ENCODE measurements around the gene AXL.
"Not testable (repeated sequence)": the region's sequence is repeated elsewhere in the genome, so short reads cannot be mapped to it uniquely, and the experiment has no call there.

Gene AXL

GRCh38 chr19:41206926-41207750 lies 11.9 kb upstream of the AXL start:
- no peak for DNase-seq

- no peak for DNase-seq
Measured at GRCh38 chr19:41214161-41214560, 4.9 kb upstream of the AXL start.

- no peak for DNase-seq
Measured at GRCh38 chr19:41217741-41218140, 1.3 kb upstream of the AXL start.

DNA sequence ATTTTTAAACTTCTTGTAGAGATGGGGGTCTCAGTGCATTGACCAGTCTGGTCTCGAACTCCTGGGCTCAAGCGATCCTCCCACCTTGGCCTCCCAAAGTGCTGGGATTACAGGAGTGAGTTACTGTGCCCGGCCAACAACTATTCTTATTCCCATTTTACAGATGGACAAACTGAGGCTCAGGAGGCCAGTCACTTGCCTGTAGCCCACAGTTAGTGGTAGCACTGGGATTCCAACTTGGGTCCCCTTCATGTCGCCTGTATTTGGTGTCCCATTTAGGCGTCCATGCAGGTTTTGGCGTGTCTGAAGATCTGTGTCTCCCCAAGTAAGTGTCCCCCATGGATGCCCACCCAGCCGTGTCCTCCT lies 791 bp upstream of the AXL start:
- no peak for DNase-seq

DNA sequence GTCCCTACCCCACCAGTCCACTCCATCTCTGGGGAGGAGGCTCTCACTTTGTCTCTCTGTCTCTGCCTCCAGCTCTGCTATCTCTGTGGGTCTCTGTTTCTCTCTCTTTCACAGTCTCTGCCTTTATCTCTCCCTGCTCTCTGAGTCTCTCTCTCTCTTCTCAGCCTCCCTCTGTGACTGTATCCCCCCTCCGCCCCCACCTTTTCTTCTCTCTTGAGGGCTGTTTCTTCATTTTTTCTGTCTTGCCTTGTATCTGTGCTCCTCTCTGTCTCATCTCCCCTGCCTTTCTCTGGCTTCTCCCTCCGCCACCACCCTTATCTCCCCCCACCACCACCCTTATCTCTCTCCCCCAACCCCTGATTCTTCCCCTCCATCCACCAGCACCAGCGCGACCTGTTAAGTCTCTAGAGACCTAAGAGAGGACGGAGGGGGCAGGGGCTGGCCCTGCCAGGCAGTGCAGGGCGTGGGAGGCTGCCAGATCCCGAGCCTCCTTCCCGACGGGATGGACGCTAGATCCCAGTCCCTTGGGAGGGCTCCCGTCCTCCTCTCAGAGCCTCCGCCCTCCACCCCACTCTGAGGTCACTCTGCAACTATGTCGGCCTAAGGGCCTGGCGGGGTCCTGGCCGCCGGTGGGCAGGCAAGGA lies 1.0 kb downstream of the AXL start:
- no peak for DNase-seq

- no peak for DNase-seq
Measured at GRCh38 chr19:41220811-41221210, 1.8 kb downstream of the AXL start.

DNA sequence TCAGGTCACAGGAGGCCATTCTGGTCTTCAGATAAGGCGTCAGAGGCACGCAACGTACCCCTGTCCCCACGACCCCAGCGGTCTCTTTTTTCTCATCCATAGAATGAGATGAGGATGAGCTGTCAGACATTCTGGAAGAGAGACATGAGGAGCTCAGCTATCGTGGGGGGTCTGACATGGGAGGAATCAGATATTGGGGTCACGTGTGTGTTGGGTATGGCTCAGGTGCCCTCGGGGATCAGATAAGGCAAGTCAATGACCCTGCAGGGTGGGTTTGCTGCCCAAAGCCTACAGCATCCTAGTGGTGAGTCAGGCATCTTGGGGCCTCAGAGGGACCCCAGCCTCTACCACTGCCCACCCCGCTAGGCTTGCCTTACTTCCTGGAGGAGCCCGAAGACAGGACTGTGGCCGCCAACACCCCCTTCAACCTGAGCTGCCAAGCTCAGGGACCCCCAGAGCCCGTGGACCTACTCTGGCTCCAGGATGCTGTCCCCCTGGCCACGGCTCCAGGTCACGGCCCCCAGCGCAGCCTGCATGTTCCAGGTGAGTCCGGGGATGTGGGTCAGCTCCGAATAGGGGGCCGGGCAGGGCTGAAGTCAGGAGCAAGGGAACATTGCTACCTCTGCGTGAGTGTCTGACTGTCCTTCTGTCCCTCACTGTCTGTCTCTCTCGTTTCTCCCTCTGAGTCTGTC lies 2.6 kb downstream of the AXL start:
- no peak for DNase-seq

DNA sequence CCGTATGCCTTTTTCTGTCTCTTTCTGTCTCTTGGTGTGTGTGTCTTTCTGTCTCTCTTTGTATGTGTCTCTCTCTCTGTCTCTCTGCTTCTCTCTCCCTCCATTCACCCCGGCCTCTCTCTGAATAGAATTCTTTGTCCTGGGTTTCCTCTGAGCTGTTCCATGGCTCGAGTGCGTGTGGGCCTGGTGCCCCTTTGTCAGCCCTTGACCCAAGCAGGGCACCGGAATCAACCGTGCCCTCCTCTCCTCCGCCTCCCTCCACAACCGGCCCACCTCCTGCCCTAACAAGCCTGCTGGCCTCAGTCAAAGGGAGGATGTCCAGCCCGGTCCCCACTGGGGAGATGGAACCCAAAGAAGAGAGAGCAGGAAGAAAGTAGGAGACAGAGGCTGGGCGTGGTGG lies 3.2 kb downstream of the AXL start:
- no peak for DNase-seq

- no peak for DNase-seq
Measured at GRCh38 chr19:41223431-41224234, 4.6 kb downstream of the AXL start.

- DNase-seq = no peak
Measured at GRCh38 chr19:41224632-41225031, 5.6 kb downstream of the AXL start.

- DNase-seq = no peak
Measured at GRCh38 chr19:41225238-41226052, 6.4 kb downstream of the AXL start.

DNA sequence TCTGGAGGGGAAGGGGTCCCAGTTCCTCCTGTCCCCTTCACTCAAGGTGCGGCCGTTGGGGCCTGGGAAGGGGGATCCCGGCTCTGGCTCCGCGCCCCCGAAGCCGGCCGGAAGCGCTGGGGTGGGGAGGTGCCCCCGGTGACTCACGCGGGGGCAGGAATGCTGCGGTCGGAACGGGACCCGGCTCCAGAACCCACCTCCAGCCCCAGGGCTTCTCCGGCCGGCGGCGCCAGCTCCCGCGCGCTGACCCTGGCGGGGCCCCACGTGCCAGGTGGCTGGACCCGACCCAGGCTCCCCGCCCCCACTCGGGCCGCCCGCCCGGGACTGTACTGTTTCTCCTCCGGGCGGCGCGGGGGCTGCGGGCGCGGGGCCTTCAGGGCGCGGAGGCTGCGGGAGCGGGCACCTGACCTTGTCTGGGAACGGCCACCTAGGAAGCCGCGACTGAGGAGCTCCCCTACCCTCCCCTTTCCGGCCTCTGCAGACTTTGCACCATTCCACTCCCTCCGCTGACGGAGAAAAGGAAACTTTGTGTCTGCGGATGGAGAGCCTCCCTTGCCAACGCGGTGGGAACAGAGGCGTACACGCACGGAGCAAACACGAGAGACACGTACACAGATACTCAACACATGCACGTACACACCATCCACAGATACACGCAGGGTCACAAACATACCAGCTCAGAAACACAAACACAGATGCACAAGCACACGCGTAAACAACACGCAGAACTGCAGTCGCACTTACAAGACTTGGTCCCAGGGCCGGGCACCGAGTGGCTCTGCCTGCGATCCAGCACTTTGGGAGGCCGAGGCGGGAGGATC lies 7.2 kb downstream of the AXL start:
- DNase-seq = no peak

GRCh38 chr19:41226874-41227390 lies 7.9 kb downstream of the AXL start:
- DNase-seq = no peak

GRCh38 chr19:41228486-41228885 lies 9.5 kb downstream of the AXL start:
- no peak for DNase-seq

DNA sequence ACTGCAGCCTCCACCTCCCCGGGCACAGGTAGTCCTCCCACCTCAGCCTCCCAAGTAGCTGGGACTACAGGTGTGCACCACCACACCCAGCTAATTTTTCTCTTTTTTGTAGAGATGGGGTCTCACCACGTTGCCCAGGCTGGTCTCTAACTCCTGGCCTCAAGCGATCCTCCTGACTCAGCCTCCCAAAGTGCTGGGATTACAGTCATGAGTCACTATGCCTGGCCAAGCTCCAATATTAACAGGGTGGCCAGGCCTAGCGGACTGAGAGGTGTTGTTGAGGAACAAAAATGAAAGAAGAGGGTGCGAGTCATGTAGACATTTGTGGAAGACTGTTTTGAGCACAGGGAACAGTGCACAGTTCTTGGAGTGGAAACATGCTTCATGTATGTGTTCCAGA lies 10.3 kb downstream of the AXL start:
- not testable (repeated sequence) for DNase-seq

- no peak for DNase-seq
Measured at GRCh38 chr19:41230067-41230857, 11.2 kb downstream of the AXL start.

- DNase-seq = no peak
Measured at GRCh38 chr19:41232686-41233085, 13.7 kb downstream of the AXL start.

DNA sequence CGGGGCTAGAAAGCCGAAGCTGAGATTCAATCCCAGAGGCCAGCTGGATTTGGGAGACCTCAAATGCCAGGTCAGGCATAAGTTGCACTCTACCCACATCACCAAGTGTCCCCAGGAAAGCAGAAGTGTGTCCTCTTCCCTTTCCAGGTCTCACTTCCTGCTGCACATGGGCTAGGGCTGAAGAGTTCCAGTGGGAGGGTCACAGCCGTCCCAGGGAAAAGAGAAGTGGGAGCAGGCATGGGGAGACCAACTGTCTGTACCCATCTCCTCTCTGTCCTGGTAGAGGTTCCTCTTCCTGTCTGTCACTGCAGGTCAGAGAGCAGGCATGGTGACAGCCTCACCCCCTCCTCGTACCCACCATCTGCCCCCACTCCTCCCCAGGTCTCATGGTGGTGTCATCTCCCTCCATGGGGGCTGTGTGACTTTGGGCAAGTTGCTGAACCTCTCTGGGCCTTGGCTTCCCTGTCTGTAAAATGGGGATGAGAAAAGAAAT lies 14.8 kb downstream of the AXL start:
- DNase-seq = no peak

DNA sequence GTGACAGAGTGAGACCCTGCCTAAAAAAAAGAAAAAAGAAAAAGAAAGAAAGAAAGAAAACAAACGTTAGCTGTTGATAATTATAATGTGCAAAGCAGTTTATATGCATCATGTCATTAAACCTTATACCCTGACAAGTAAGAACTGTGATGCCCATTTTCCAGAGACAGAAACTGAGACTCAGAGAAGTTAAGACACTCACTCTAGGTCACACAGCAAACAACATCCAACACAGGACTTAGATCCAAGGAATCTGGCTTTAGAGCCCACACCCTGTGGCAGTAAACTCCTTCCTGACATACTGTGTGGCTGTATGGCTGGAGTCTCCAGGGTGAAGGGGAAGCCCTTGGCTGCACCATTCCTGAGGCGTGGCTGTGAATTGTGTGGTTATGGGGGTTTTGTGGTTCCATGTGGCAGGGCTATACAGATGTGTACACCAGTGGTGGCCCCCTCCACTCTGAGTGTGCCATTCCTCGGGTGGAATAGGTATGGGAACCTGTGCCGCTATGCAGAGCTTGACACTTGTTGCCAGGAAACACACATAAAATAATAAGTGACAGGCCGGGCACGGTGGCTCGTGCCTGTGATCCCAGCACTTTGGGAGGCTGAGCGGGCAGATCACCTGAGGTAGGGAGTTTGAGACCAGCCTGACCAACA lies 15.6 kb downstream of the AXL start:
- DNase-seq = no peak

DNA sequence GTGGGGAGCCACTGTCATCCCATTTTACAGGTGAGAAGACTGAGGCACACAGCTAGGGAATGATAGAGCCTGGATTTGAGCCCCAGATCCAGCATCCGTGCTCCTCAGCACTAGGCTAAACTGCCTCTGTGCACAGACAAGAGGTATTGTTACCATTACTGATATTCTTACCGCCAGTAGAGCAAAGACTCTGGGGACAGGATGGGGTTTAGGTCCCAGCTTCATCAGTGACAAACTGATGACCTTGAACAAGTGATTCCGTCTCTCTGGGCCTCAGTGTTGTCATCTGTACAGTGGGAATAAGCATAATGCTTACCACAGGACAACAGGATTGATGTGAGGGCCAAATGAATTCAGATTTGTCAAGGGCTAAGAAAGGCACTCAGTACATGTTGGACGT lies 16.5 kb downstream of the AXL start:
- DNase-seq = no peak
